Stimulated activated CD8-positive, alpha-beta memory T cell treated with anti-CD3 and anti-CD28 coated beads, Interleukin-7, amount 100 ng/mL, for 24 hours (primary cell): ENCODE results near the gene PROSER1.
"Not testable (repeated sequence)": the region's sequence is repeated elsewhere in the genome, so short reads cannot be mapped to it uniquely, and the experiment has no call there.

ENCODE experiments used
- DNase-seq: peaks from one replicate; pipeline ENCODE4 v3.0.0-alpha.2; 2020; ENCODE audit warnings: low read depth

PROSER1 gene

DNA sequence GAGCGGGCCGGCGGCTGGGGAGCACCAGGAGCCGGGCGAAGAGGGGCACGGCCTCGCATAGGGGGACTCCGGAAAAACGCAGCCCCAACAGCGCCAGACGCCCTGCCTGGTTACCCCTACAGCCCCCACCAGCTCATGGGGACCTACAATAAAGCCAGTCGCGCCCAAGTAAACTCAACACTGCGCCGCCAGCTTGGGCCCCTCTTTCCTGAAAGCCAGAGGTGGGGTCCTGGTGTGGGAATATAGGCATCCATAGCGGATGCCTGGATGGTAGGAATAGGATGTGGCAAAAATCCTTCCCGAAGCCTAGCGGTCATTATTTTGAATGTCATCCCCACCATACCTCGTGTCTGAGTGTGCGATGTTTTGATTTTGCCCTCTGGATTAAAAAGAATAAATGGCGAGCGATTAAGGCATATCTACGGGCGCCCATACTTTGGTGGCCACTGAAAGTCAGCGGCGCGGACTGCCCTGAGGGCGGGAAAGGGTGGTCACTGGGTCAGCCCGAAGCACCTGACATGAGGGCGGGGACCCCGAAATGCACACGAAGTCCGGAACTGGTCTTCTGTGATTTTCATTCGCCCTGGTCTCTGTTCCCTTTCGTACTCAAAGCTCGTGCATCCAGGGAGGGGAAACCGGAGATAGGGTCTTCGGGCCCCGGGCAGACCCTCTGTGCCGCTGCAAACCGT lies at the start of gene PROSER1, which contains the start of gene NHLRC3:
PROSER1 (minus strand) TSS at position 210 of the 689 bp plus-strand sequence. CDS start 847 bp downstream, outside the sequence.
NHLRC3 (plus strand) TSS at position 577 of the 689 bp plus-strand sequence. CDS start 184 bp downstream, outside the sequence.
- peak; percentile 71 for DNase-seq

DNA sequence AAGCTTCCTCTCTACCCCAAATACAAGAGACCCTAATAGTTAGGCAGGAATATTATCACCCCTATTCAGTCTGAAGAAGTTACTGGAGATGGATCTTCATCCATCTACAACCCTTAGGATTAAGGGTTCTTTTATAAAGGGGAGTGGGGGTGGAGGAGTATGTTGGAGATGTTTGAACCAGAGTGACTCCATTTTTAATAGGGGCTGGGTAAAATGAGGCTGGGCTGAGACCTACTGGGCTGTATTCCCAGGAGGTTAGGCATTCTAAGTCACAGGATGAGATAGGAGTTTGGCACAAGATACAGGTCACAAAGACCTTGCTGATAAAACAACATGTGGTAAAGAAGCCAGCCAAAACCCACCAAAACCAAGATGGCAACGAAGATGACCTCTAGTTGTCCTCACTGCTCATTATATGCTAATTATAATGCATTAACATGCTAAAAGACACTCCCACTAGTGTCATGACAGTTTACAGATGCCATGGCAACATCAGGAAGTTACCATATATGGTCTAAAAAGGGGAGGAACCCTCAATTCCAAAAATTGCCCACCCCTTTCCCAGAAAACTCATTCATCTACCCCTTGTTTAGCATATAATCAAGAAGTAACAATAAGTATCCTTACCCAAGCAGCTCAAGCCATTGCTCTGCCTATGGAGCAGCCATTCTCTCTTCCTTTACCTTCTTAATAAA lies 48.5 kb upstream of the PROSER1 start:
- not testable (repeated sequence) for DNase-seq

DNA sequence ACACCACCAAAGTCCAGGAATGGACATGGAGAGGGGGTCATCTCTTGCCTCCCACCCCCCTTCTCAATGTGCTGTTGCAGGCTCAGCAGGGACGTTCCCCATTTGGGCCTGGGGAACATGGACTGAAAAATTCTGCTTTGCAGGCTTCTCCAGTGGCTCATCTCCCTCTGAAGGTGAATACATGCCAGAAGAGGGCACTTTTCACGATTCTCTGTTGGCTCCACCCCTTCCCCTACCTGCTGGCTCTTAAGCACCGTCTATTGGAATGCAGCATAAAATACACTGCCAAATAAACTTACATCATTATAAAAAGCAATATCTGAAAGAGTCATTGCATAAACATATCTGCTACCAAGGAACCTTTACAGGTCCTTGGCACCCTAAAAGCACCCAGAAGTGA lies 36.1 kb upstream of the PROSER1 start:
- no peak for DNase-seq

DNA sequence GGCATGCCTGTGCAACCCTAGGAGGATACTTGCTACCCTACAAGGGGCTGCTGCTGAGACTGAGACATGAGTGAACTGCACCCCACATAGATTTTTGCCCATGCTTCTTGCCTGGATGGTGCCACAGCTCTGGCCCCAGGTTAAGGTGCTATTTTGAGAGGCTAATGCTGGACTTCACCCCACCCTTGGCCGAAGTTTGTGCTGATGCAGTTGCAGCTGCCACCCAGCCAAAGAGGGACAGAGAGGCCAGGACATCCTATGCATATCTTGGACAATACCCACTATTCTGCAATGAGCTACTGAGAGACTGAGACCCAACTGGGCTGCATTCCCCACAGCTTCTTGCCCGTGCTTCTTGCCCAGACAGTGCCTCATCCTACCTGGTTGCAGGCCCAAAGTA lies 35.0 kb upstream of the PROSER1 start:
- no peak for DNase-seq

DNA sequence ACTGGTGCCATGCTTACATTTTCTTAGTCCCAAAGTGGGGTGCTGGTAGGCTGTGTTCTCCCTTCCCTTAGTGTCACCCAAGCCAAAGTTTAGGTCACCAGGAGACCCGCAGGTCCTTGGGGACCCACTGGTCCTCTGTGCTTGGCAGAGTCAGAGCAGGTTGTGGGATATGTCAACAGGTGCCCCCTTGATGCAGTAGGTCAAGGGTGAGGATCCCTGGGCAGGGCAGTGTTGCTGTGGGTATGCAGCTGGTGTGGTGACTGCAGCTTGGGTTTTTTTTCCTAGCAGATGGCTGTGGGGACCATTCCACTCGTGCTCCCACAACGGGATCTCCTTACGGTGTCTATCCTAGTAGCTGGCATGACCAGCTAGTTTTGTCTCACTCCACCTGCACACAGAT lies 24.1 kb upstream of the PROSER1 start:
- DNase-seq: no peak

DNA sequence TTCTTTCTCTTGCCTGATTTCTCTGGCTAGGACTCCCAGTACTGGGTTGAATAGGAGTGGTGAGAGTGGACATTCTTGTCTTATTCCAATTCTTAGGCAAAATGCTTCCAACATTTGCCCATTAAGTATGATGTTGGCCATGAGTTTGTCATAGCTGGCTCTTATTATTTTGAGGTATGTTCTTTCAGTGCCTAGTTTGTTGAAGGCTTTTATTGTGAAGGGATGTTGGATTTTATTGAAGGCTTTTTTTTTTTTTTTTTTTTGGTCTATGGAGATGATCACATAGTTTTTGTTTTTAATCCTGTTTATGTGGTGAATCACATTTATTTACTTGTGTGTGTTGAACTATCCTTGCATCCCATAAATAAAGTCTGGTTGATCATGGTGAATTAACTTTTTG lies 20.2 kb upstream of the PROSER1 start:
- no peak for DNase-seq

DNA sequence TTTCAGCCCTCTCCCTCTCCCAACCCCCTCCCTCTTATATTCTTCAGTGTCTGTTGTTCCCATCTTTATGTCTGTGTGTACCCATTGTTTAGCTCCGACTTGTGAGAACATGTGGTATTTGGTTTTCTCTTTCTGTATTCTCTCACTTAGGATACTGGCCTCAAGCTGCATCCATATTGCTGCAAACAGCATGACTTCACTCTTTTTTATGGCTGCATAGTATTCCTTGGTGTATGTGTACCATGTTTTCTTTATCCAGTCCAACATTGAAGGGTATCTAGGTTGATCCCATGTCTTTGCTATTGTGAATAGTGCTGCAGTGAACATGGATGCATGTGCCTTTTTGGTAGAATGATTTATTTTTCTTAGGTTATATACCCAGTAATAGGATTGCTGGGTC lies 18.1 kb upstream of the PROSER1 start:
- DNase-seq: no peak

DNA sequence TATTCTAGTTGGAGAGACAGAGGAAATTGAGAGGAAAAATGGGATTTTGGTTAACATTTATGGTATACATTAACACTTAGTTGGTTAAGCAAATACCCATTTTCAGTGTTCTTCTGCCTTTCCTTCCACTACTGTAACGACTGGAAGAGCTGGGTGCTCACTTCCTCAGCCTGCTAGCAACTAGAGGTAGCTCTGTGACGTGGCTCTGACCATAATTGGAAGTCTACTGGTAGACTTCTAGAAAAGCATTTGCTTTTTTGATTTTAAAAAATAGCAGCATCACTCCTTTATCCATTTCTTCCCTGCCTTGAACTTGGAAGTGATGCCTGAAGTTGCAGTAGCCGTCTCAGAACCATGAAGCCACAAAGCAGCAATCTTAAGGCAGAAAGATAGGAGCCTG lies 16.2 kb upstream of the PROSER1 start:
- DNase-seq: no peak

DNA sequence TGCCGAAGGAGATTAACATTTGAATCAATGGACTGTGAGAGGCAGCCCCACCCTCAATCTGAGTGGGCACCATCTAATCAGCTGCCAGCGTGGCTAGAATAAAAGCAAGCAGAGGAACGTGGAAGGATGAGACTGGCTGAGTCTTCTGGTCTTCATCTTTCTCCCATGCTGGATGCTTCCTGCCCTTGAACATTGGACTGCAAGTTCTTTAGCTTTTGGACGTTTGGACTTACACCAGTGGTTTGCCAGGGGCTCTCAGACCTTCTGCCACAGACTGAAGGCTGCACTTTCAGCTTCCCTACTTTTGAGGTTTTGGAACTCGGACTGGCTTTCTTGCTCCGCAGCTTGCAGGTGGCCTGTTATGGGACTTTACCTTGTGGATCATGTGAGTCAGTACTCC lies 15.1 kb upstream of the PROSER1 start:
- no peak for DNase-seq

DNA sequence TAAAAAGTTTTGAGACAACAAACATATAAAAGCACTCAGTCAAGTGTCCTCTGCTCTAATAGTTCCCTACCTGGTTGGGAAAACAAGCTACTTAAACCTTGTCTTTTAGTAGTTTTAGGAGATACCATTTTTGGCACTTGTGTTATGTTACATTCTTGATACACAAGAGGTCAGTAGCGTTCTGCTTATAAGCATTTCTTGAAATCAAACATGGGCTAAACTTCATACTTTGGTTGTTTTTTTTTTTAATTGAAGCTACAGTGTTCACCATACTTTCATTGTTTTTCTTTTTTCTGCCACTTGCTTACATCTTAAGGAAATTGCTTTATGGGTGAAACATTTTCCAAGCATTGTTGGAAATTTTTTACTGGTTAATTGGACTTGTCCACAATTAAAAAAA lies 13.3 kb upstream of the PROSER1 start:
- DNase-seq: no peak

DNA sequence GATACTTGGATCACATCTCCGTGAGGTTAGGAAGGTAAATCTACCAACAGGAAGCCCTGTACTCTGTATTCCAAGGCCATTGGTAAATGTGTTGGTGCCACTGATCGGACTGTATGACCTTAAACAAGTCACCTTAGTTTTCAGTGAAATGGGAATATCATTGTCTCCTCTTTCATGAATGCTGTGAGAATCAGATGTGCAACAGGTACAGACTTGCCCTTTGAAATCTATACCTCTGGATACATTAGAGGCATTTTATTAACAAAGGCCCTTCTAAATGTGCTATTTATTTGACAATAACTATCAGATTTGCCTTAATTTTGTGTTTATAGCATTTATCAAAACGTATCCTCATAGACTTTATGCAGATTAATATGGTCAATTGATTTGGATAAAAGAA lies 11.4 kb upstream of the PROSER1 start:
- DNase-seq: no peak

DNA sequence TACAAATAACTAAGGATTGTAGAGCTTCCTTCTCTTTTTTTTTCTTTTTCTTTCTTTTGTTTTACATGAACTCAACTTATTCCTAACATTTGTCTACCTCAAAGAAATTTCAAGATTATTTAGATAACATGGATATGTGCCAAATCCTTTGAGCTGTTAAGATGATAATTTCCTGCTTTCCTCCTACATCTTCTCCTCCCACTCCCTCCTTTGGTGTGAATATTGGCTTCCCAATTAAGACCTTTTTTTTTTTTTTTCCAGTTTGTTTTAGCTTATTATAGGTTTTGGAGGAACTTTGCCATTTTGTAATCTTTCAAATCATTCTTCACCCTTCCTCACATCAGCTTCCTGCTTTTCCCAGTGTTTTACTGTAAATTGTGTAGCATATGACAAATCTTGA lies 10.9 kb upstream of the PROSER1 start:
- DNase-seq: no peak

DNA sequence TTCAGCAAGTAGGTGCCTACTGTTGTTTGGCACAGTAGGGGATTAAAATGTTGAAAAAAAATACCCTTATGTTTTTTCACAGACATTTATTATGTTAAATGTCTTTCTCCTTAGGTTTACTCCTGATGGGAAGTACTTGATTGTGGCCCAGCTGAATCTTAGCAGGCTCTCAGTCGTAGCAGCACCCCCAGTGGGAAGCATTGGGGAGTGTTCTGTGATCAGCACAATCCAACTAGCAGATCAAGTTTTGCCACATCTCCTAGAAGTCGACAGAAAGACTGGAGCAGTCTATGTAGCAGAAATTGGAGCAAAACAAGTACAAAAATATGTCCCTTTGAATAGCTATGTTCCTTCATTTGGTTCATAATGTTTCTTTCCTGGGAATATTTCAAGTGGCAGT lies 9.7 kb upstream of the PROSER1 start:
- DNase-seq: no peak

DNA sequence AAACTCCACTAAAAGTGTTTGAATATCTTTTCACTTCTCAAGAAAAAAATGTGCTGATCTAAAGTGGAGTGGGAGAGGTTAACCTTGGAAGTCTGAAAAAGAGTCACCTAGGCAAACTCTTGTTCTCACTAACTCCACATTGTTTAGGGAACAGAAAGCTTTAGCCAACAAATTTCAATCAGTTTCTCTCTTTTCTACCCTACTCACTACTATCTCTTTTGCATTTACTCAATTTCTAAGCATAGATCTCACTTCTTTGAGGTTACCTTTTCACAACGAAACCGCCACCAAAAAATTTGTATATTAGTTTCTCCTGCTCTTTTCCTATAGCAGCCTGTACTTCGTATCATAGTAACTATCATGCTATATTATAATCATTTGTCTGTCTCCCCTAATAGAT lies 6.6 kb upstream of the PROSER1 start:
- no peak for DNase-seq

DNA sequence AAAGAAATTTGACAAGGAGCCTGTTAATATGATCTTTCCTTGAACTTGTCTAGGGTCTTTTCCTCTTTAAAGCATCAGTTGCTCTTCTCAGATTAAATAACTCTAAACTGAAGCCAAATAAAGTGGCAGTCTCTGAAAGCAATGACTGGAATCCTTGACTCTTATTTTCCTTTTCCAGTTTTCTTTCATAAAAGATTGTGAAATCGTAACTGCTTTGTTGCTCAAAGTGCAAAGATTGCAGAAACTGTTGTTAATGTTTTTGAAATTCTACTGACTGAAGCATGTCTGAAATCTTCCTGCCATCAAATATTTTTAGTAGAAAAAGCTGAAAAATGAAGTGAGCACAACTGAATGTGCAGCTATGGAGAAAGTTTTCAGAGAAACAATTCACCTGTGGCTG lies 2.3 kb upstream of the PROSER1 start:
- DNase-seq: no peak

DNA sequence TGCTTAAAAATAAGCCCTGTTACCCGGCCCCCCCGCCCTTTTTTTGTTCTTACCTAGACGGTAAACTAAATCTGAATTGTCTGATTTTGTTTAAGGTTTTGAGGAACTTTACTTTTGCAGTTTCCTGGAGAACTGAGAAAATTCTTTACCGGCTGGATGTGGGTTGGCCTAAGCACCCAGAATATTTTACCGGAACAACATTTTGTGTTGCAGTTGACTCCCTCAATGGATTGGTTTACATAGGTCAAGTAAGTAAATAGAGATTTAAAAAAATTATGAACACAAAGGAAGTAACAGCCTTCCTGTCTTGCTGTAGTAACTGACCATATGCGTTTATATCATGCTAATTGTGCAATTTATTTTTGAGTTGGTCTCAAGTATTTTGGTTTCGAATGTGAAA lies 1.2 kb upstream of the PROSER1 start:
- no peak for DNase-seq

DNA sequence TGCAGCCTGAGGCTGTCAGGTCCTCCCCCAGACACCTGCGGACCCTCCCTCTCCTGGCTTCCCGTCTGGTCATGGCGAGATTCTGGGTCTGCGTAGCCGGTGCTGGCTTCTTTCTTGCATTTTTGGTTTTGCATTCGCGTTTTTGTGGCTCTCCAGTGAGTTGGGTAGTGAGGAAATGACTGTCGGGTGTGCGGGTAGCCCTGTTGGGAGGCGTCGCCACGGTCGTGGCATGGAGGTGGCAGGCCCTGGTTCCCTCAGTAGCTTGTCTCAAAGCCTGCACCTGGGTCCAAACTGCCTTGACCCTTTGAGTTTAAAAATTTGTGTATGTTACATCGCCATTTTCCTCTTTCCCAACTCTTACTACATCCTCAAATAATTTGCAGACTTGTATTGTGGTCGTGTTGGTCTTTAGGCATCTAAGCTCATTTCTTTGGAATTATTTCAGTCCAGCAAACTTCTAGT lies 711 bp upstream of the PROSER1 start:
- peak; percentile 24 for DNase-seq

DNA sequence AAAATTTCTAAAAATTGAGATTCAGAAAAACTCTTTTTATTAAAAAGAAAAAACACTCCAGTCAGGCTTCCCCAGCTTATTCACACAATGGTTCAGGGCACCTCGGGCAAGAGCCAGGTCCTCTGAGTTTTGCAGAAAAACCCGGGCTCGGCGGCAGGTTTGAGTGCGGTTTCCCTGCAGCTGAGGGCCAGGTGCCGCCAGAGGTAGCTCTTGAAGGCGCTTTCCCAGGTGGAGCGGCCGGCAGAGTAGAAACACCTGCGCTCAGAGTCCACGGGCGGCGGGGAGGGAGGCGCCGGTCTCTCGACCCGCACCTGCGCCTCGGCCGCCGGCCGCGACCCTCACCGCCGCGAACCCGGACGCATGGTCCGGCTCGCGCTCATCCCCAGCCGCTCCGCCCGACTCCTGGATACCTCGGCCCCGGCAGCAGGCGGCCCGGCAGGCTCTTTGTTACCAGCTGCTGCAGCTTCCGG lies 444 bp downstream of the PROSER1 start:
- peak; percentile 1 for DNase-seq

DNA sequence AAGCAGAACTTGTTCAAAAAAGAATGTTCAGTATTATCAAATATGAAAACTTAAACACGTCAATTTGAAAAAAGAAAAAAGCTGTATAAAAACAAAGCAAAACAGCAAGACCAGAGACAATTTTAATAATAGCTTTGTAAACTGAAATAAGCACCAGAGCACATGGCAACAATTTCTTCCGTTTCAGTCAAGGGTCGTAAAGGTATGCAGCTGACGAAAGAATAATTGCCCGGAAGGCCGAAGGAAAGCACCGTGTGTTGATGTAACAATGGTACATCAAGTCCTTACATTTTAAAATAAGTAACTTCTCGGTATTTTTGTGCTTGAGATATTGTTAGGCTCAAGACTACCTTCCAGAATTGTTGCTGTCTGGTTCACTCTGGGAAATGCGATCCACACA lies 1.7 kb downstream of the PROSER1 start:
- DNase-seq: no peak

DNA sequence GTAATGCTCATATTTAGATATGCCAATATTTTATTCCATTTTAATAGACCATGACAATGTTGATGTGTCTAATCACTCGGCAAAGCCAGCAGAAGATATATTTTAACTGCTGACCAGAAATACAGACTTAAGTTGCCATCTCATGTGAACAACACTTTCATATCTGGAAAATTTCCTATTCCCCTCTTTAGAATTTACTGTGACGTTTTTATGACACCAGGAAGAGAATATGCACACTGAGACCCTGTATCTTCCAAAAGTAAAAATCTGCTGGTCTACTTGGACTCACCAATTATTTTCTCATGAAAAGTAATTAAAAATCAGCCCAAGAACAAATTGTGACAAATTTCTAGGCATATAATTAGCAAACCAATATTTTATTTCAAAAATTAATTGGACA lies 2.1 kb downstream of the PROSER1 start:
- no peak for DNase-seq

DNA sequence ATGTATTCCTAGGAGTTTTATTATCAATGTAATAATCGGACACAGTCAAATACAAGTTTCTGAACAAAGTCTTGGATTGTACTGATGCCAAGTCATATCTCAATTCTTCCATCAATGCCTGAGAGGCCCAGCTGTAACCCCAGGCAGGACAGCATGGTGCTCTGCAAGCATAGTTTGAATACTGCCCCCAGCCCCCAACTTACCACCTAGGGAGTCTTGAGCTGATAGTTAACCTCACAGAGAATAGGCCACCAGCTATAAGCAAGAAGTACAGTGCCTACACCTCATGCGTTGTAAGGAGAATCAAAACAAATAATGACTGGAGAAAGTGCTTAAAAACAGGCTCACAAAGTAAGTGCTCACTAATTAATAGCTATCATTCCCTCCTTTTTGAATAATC lies 2.7 kb downstream of the PROSER1 start:
- no peak for DNase-seq

DNA sequence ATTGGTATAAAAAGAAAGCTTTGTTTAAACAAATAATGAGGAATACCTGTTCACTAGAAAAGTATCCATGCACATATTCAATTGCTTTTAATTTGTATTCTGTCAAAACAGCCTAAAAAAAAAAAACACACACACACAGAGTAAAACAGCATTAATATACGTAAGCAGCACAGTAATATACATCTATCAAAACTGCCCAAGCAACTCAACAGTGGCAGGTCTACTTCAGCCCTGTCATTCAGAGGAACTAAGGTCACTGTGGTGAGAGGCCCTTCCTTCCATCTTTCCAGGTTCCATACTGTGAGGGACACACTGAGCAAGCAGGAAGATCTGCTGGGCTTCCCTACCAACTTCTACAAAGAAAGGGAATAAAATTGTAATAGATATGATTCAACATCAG lies 3.8 kb downstream of the PROSER1 start:
- DNase-seq: no peak

DNA sequence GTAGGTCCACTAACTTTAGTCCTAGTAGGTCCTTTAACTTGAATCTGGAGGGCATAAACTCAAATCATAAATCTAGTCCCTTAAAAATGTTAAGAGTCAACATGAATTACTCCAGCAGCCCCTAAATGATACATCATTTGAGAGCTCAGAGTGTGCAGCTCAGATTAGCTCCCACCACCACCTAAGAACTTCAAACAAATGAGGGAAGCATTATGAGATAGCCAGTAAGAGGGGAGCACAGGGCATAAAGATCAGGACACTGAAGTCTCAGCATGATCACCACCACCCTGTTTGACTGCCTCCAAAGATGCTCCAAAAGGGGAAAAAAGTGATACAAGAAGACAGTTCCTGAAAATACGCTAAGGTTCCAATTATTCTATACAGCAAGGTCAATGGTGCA lies 5.7 kb downstream of the PROSER1 start:
- no peak for DNase-seq

DNA sequence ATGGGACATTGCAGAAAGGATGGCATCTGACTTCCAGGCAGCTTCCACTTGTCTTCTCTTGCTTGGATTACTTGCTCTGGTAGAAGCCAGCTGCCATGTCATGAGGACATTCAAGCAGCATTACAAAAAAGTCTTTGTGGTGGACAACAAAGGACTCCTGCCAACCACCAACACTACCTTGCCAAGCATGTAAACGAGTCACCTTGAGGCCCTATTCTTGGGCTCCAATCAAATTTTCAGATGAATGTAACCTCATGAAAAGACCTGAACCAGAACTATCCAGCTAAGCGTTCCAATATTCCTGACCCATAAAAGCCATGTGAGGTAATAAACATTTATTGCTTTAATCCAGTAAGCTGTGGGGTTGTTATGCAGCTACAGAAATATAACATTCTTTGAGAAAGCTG lies 12.5 kb downstream of the PROSER1 start:
- DNase-seq: no peak
